Right ventricle myocardium superior (tissue), 1 donor: ENCODE measurements around the gene NMRK2. TPM values are rescaled to one million over a fixed set of nuclear protein-coding genes. Genes with fewer than 3 reads are reported as not detected.
"Not testable (repeated sequence)": the region's sequence is repeated elsewhere in the genome, so short reads cannot be mapped to it uniquely, and the experiment has no call there.

Experiments
- ATAC-seq: fragments of 200-7000 bp; cut with Tn5 transposase; one replicate; pipeline ENCODE4 v1.9.1; 2020; ENCODE audit warnings: mild to moderate bottlenecking; ENCODE audit not compliant: poor library complexity
- DNase-seq: peaks from one replicate; pipeline ENCODE4 v3.0.0-alpha.2; 2020
- intact Hi-C: fragments of 100-400 bp; cut with DNase I; formaldehyde crosslinking; loops from one replicate; pipeline ENCODE4 v1.11.2; 2022
- long read RNA-seq: library from polyadenylated mRNA; unstranded; transcript quantifications from one replicate; pipeline ENCODE4 v2.0.0, GENCODE V29; 2021
- total RNA-seq: library from RNA; stranded (reverse); fragmentation: NEBNext Ultra II Directional; extraction: Animal tissue kit (Norgen Biotek cat#: 25700); gene quantifications from one replicate; pipeline ENCODE4 v1.2.1, GENCODE V29; 2021
- donor health status: DM: no; HTN: yes; CAD: no; lungs with severe emphysema.

Gene NMRK2
- total RNA-seq = 589 TPM
- long read RNA-seq, transcript NMRK2-202 (7 exons, 869 nt) = major isoform, 13 of 661 reads
- long read RNA-seq, partial matches to known transcripts = 555 of 661 reads
- long read RNA-seq, other reads (novel, unspliced or antisense) = 93 of 661 reads

GRCh38 chr19:3932931-3933810, at the start of gene NMRK2:
TSS of gene NMRK2 (plus strand) at chr19:3933069. CDS start at chr19:3933672, 603 bp downstream.
- intact Hi-C loops = no loop called here
- ATAC-seq (peak; percentile 57), DNase-seq (peak; percentile 76)

GRCh38 chr19:3890591-3890990, 42.3 kb upstream of the NMRK2 start:
- intact Hi-C loops = no loop called here
- ATAC-seq = no peak
- DNase-seq = no peak

- intact Hi-C loops = no loop called here
- ATAC-seq (peak; percentile 73), DNase-seq (no peak)
Measured at GRCh38 chr19:3893509-3894179, 39.2 kb upstream of the NMRK2 start.

- DNase-seq, intact Hi-C loops, ATAC-seq: not testable (repeated sequence)
Measured at GRCh38 chr19:3894959-3895358, 37.9 kb upstream of the NMRK2 start.

- intact Hi-C loops = no loop called here
- no peak for ATAC-seq
- DNase-seq = no peak
Measured at GRCh38 chr19:3895788-3896187, 37.1 kb upstream of the NMRK2 start.

- ATAC-seq (no peak), DNase-seq (no peak)
- intact Hi-C loops = no loop called here
Measured at GRCh38 chr19:3897936-3898335, 34.9 kb upstream of the NMRK2 start.

GRCh38 chr19:3898426-3898825, 34.4 kb upstream of the NMRK2 start:
- no peak for DNase-seq
- intact Hi-C loops = no loop called here
- no peak for ATAC-seq

- intact Hi-C loops = no loop called here
- DNase-seq (no peak), ATAC-seq (peak; percentile 69)
Measured at GRCh38 chr19:3899531-3900294, 33.2 kb upstream of the NMRK2 start.

- DNase-seq (no peak), ATAC-seq (no peak)
- intact Hi-C loops = no loop called here
Measured at GRCh38 chr19:3902317-3902973, 30.4 kb upstream of the NMRK2 start.

- ATAC-seq (no peak), DNase-seq (no peak)
- intact Hi-C loops = no loop called here
Measured at GRCh38 chr19:3904233-3904632, 28.6 kb upstream of the NMRK2 start.

GRCh38 chr19:3907626-3908265, 25.1 kb upstream of the NMRK2 start:
- DNase-seq (no peak), ATAC-seq (no peak)
- intact Hi-C loops = no loop called here

GRCh38 chr19:3908266-3909054, 24.4 kb upstream of the NMRK2 start:
- intact Hi-C loops = no loop called here
- DNase-seq (no peak), ATAC-seq (no peak)

GRCh38 chr19:3910105-3910504, 22.8 kb upstream of the NMRK2 start:
- no peak for ATAC-seq
- no peak for DNase-seq
- intact Hi-C loops = no loop called here

- intact Hi-C loops = no loop called here
- ATAC-seq = no peak
Measured at GRCh38 chr19:3914199-3914598, 18.7 kb upstream of the NMRK2 start.

GRCh38 chr19:3916033-3916432, 16.8 kb upstream of the NMRK2 start:
- intact Hi-C loops = no loop called here
- DNase-seq (no peak), ATAC-seq (no peak)

More at GRCh38 chr19:3914199-3914598, 18.7 kb upstream of the NMRK2 start:
- DNase-seq = no peak

GRCh38 chr19:3919793-3920192, 13.1 kb upstream of the NMRK2 start:
- DNase-seq (no peak), ATAC-seq (no peak)
- intact Hi-C loops = no loop called here

GRCh38 chr19:3923096-3923758, 9.6 kb upstream of the NMRK2 start:
- ATAC-seq (no peak), DNase-seq (no peak)
- intact Hi-C loops = no loop called here
